ENCODE data around the gene HECTD4.

DNA sequence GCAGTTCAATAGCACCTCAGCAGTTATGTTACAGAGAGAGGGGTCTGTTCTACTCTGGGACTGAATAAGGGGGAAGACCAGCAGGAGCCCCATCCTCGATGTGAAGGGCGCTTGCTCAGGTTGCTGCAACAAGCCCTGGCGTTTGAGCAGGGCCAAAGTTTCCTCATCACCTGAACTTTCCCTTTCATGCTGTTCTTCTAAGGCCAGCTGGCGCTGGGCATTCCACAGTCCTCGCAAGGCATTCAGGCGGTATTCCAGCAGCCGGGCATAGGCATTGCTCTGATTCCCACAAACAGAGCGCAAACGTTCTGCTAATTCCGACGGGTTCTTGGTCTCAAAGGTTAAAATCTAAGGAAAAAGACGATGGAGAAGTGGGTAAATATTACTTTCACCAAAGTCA, 62.8 kb downstream of the HECTD4 start:
- TF ChIP-seq, protein P1, sequence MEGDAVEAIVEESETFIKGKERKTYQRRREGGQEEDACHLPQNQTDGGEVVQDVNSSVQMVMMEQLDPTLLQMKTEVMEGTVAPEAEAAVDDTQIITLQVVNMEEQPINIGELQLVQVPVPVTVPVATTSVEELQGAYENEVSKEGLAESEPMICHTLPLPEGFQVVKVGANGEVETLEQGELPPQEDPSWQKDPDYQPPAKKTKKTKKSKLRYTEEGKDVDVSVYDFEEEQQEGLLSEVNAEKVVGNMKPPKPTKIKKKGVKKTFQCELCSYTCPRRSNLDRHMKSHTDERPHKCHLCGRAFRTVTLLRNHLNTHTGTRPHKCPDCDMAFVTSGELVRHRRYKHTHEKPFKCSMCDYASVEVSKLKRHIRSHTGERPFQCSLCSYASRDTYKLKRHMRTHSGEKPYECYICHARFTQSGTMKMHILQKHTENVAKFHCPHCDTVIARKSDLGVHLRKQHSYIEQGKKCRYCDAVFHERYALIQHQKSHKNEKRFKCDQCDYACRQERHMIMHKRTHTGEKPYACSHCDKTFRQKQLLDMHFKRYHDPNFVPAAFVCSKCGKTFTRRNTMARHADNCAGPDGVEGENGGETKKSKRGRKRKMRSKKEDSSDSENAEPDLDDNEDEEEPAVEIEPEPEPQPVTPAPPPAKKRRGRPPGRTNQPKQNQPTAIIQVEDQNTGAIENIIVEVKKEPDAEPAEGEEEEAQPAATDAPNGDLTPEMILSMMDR (IDR thresholded peaks at IDR 0.05) = no peak
- TF ChIP-seq ZFX (IDR thresholded peaks at IDR 0.05; ENCODE audit: borderline replicate concordance) = no peak
